ENCODE measurements around the gene DNAJB11.

GRCh38 chr3:186523022-186523421 is 47.5 kb upstream of the DNAJB11 start:
- TF ChIP-seq POLR2AphosphoS5 (IDR thresholded peaks at IDR 0.05; ENCODE audit: low read depth, low read length) = no peak
- no peak for TF ChIP-seq POLR2A (IDR thresholded peaks at IDR 0.05; ENCODE audit: low read depth, low read length)
- no peak for TF ChIP-seq POU2F2 (IDR thresholded peaks at IDR 0.05; ENCODE audit: low read depth, low read length)
- no peak for TF ChIP-seq TAF1 (IDR thresholded peaks at IDR 0.05; ENCODE audit: low read depth, low read length)
- TF ChIP-seq SPI1 (IDR thresholded peaks at IDR 0.05; ENCODE audit: low read depth, low read length) = no peak
